ENCODE results near the gene SVBP.

Gene SVBP

DNA sequence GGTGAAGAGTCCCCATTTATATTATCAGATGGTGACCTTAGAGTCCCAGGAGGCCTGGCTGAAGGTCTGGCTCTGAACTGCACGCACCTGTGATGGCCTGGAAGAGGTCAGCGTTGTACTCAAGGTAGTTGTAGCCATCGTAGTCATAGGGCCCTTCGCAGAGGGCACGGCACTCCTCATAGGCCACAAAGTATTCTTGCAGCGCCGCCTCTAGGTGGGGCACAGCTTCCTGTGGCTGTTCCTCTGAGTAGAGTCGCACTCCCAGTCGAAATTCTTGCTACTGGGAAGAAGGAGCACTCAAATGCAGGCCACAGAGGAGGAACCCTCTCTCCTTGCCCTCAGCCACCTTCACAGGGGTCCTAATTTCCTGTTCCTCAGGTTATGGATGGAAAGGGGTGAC lies 58.1 kb downstream of the SVBP start:
- DNase-seq = no peak

DNA sequence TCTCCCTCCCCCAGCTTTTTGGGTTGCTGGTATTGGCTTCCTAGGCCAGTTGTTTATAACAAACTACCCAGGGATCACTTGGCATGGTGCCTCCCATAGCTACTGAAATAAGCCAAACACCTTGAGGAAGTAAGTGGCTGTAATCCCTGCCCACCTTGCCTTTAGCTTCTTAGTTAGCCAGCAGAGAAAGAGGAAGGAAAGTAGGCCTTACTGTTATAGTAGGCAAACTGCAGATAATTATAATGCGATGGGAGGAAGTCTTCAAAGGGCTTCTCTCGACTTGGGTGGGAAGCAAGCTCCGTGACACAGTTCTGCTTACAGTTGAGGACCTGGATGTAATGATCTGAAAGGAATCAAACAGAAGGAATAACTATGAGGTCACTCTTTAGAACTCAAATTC lies 58.6 kb downstream of the SVBP start:
- no peak for DNase-seq

DNA sequence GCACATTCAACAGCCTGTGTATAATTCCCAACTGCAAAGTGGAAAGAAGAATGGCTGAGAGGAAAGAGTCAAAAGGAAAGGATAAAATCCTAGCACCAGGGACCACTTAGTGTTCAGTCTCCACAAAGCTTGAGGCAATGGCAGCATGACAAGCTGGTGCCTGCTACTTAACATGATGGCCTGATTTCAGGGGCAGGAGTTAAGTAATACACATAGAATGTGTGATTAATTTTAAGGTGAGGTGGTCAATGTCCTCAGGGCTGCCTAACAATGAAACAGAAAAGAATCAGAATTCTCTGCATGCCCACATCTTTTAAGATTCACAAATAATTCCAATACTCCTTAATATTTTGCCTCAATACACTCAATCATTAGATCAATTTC lies 59.3 kb downstream of the SVBP start:
- no peak for DNase-seq
